RCC 7860 (cell line): ENCODE measurements around the gene FBXO5.
"Not testable (repeated sequence)": the region's sequence is repeated elsewhere in the genome, so short reads cannot be mapped to it uniquely, and the experiment has no call there.

Experiments
- DNase-seq: peaks from one replicate; pipeline ENCODE4 v3.0.0-alpha.2; 2015; ENCODE audit warnings: low spot score
- FAIRE-seq: peaks from 2 replicates; lab custom pipeline; 2012; peaks lifted over from hg19 to GRCh38; lab: Jason Lieb, UNC

The FBXO5 gene

GRCh38 chr6:152993847-152994246 lies 11.0 kb upstream of the FBXO5 start:
- FAIRE-seq = no peak
- DNase-seq = no peak

GRCh38 chr6:152993431-152993830 lies 10.6 kb upstream of the FBXO5 start:
- FAIRE-seq (no peak), DNase-seq (no peak)

- no peak for FAIRE-seq
- no peak for DNase-seq
These were observed 4.1 kb upstream of the FBXO5 start for GRCh38 chr6:152986978-152987377.

GRCh38 chr6:152985300-152985699 lies 2.5 kb upstream of the FBXO5 start:
- FAIRE-seq, DNase-seq: not testable (repeated sequence)

GRCh38 chr6:152984513-152984872 lies 1.7 kb upstream of the FBXO5 start:
- FAIRE-seq (no peak), DNase-seq (no peak)

GRCh38 chr6:152983637-152984512 lies 1.0 kb upstream of the FBXO5 start:
- peak; percentile 55 for DNase-seq
- FAIRE-seq = peak; percentile 80

GRCh38 chr6:152981989-152982903 lies 595 bp downstream of the FBXO5 start:
- DNase-seq = no peak
- no peak for FAIRE-seq

GRCh38 chr6:152981219-152981618 lies 1.6 kb downstream of the FBXO5 start:
- DNase-seq = no peak
- no peak for FAIRE-seq

GRCh38 chr6:152980656-152981055 lies 2.2 kb downstream of the FBXO5 start:
- FAIRE-seq (no peak), DNase-seq (no peak)

GRCh38 chr6:152979116-152979515 lies 3.7 kb downstream of the FBXO5 start:
- DNase-seq (no peak), FAIRE-seq (no peak)

- no peak for FAIRE-seq
- no peak for DNase-seq
These were observed 4.8 kb downstream of the FBXO5 start for GRCh38 chr6:152978058-152978457.

GRCh38 chr6:152977556-152977955 lies 5.3 kb downstream of the FBXO5 start:
- FAIRE-seq (no peak), DNase-seq (no peak)

GRCh38 chr6:152976749-152977148 lies 6.1 kb downstream of the FBXO5 start:
- DNase-seq = no peak
- FAIRE-seq = no peak

GRCh38 chr6:152975204-152975915 lies 7.5 kb downstream of the FBXO5 start:
- FAIRE-seq = no peak

GRCh38 chr6:152973916-152974315 lies 8.9 kb downstream of the FBXO5 start:
- no peak for FAIRE-seq
- no peak for DNase-seq

More at GRCh38 chr6:152975204-152975915, 7.5 kb downstream of the FBXO5 start:
- DNase-seq = no peak

GRCh38 chr6:152969688-152970418 lies 13.0 kb downstream of the FBXO5 start:
- DNase-seq (no peak), FAIRE-seq (no peak)

- FAIRE-seq = not testable (repeated sequence)
These were observed 16.5 kb downstream of the FBXO5 start for GRCh38 chr6:152966168-152966894.

GRCh38 chr6:152959333-152959732 lies 23.5 kb downstream of the FBXO5 start:
- no peak for FAIRE-seq
- no peak for DNase-seq

More at GRCh38 chr6:152966168-152966894, 16.5 kb downstream of the FBXO5 start:
- DNase-seq = not testable (repeated sequence)

GRCh38 chr6:152957796-152958195 lies 25.0 kb downstream of the FBXO5 start:
- no peak for DNase-seq
- no peak for FAIRE-seq

- DNase-seq = no peak
- no peak for FAIRE-seq
These were observed 28.4 kb downstream of the FBXO5 start for GRCh38 chr6:152954443-152954842.
